HG03575 (cell line): ENCODE results near the gene ENPP5.
"Not testable (repeated sequence)": the region's sequence is repeated elsewhere in the genome, so short reads cannot be mapped to it uniquely, and the experiment has no call there.

ENCODE experiments used
- ATAC-seq: cut with Tn5 transposase; IDR thresholded peaks from one replicate; pipeline ENCODE4 v1.9.1; 2021; ENCODE audit not compliant: unreplicated experiment, insufficient number of reproducible peaks, low FRiP score; ENCODE audit errors: extremely low read depth

ENPP5 gene

DNA sequence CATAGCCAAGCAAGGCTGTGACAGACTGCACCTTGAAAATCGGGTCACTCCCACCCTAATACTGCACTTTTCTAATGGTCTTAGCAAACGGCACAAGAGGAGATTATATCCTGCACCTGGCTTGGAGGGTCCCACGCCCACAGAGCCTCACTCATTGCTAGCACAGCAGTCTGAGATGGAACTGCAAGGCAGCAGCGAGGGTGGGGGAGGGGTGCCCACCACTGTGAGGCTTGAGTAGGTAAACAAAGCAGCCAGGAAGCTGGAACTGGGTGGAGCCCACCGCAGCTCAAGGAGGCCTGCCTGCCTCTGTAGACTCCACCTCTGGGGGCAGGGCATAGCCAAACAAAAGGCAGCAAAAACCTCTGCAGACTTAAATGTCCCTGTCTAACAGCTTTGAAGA, 51.1 kb downstream of the ENPP5 start:
- ATAC-seq, result not testable (repeated sequence)

DNA sequence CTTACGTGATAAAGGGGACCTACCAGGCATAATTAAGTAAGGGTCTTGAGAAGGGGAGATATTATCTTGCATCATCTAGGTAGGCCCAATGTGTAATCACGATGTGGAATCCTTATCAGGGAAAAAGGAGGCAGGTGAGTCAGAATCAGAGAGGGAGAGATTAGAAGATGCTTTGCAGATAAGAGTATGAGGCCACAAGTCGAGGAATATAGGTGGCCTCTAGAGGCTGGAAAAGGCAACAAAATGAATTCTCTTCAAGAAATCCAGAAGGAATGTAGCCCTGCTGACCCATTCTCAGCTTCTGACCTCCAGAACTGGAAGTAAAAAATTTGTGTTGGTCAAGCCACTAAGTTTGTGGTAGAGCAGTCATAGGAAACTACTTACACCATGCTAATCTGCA, 51.9 kb downstream of the ENPP5 start:
- ATAC-seq, result no peak

DNA sequence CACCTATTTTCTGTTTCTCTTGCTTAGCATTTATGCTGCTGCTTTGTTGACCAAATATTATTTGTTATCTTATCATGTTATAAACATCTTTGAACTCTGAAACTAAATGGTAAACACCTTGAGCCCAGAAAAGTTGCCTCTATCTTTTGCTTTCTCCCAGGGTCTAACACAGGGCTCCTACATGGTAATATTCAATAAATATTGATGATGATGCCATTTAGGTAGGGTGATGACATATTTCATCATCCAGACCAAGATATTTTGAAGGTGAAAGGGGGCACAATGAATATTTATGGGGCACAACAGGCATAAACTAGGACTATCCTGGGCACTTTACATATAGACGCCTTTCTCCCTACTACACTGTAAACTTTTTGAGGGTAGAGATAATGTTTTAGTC, 52.6 kb downstream of the ENPP5 start:
- ATAC-seq, result no peak

DNA sequence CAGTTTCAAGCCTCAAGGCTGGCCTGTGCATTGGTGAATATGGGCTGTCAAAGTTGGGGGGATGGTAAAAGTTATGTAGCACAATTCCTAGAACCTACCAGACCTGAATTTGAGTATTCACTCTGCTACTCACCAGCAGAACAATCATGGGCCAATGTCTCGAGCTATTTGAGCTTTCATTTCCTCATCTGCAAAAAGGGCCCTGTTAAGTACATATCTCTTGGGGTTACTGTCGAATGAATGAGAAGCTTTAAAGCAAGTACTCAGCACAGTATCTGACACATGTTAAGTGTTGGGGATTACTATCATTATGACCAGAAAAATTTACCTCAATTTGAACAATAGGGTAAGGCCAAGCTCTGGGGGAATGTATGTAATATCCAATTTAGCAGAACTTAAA, 54.5 kb downstream of the ENPP5 start:
- ATAC-seq, result no peak

DNA sequence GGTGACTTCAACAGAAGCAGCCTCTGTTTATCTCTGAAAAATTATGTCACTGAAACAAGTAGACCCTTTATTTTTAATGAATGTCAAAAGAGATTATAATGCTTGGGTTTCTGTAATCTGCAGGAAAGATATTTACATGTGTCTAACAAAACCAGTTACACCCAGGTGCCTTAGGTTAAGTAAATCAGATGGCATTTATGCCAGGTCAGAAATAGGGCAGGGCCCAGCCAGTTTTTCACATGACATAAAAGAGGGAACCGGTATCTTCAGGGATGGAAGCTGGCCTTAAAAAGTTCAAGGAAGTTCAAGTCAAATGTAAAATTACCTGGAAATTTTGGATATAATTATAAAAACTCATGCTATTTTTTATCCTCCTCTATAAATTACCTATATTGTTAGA, 55.1 kb downstream of the ENPP5 start:
- no peak for ATAC-seq

DNA sequence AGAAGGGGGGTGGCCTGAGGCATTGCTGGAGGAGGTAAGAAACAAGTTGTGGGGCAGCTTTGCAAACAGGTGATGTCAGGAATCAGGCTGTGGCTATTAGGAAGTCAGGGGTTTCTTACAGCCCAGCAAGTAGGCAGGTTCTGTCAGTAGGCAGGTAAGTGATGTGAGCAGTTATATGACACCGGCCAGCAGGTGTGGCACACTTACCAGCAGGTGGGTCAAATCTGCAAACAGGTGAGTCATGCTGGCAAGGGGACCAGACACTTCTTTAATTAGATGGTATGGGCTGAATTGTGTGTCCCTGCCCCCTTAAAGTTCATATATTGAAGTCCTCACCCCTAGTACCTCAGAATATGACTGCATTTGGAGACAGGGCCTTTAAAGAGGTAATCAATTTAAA, 57.4 kb downstream of the ENPP5 start:
- ATAC-seq, result no peak
